GM18511 (cell line): Measurements from ENCODE around the gene TRPM3.

Source experiments
- ATAC-seq: cut with Tn5 transposase; IDR thresholded peaks from one replicate; pipeline ENCODE4 v1.9.1; 2021; ENCODE audit warnings: mild to moderate bottlenecking, moderate library complexity; ENCODE audit not compliant: unreplicated experiment

The TRPM3 gene

DNA sequence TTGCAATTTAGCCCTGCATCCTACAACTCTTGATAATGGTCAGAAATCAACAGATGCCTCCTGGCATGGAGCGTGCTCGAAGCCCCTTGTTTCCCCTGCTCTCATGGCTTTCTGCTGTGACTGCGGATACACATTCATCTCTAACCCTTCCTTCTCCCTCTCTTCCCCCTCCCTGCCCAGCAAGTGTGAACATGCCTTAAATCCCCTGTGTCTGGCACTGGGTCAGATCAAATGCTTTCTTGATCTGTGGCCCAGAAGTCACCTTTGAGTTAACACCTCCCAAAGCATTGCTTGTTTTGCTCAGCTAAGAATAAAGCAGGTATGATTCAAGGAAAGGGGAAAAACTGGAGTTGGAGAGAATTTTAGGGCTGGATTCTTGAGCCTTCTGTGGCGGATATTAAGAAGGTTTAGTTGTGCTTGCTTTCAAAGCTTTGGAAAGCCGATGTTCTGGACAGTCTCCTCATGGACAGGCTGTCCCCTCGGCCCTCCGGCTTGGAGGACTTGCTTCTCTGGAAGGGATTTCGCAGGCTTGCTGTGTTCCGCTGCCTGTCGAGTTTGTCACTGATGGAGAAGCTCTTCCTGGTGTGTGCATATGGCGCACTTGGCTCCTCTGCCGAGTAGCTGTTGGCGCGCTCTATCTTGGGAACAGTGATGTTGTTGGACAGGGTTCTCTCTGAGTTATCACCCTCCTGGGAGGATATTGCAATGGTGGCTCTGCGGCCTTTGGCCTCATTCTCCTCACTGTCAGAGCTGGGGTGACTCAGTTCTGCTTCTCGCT is 585.7 kb downstream of the TRPM3 start:
- no peak for ATAC-seq

DNA sequence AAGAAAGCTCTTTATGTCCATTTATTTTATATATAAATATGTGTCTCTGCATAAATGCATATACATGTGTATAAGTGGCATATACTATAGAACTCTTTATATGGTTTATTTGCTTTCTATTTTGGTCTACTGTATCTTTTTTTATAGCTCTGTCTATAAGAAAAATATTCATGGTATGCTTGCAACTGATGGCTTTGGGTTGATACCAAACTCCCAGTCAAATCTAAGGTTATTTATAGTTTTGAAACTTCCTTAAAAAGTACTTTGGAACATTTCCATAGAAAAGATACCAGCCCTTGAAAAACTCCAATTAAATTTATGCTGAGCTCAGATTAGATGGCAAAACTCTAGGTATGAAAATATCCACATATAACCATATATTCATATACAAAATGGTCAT is 587.0 kb downstream of the TRPM3 start:
- ATAC-seq: no peak

DNA sequence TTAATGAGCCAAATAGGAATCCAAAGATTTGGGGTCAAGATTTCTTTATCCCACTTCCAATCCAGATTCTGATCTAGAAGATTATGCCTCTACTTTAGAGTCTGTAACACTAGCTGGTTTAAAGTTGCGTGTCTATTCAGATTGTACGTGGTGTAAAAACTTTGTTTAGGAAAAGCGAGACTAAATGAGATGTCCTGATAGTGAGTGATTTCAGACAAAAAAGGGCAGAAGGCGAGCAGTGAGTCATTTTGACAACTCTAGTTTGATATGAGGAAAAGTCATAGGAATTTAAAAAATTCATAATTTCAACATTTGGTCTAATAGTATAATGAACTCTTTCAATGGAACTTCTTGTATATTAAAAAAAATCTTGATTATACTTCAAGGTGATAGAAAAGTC is 587.4 kb downstream of the TRPM3 start:
- ATAC-seq: no peak

DNA sequence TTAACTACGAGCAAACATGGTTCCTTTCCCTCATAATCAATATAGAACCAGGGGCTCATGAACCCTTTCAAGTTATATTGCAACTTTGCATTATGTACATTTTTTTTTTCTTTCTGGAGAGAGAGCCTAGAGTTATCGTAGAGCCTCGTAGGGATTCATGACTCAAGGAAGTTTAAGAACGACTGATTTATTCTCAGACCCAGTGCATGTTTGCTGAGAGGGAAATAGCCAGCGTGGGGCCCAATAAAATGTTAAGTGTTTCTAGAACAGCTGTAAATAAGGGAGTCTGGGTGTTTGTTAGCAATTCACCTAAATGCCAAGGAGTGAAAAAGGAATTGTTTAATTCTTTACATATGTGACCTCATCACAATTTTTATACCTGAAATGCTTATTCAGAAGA is 587.9 kb downstream of the TRPM3 start:
- no peak for ATAC-seq

DNA sequence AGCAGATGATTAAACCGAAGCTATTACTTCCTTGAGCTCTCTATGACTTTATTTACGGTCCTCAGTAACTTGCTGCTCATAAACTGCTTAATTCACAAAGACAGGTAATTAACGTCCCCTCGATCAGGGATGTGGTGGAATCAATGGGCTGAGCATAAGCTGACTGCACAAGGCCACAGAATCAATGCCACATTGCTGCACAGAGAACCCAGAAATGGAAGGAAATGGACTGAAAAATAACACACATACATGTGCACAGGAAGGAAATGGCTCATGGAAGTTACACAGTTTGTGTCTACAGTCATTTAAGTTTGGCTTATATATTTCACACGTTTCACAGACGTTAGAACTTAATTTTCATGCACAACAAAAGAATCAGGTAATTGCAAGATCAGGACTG is 588.7 kb downstream of the TRPM3 start:
- ATAC-seq: no peak

GRCh38 chr9:70531311-70531710 is 590.1 kb downstream of the TRPM3 start:
- ATAC-seq: no peak

DNA sequence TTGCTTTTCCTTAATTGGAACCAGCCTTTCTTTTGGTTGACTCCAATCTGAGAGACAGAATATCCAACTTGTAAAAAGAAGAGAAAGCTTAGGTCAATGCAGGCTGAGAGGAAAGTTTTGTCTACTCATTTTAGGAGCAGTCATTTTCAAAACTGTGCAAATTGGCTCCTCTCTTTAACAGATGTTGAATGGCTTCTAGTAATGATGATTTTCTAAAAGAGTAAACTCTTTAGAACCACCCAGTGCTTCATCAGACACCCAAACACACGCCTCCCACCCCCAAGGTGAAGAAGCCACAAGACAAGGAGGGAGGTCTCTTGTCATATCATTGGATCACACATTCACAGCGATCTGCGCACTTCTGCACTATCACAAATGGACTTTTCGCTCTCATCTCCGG is 590.7 kb downstream of the TRPM3 start:
- ATAC-seq: no peak

DNA sequence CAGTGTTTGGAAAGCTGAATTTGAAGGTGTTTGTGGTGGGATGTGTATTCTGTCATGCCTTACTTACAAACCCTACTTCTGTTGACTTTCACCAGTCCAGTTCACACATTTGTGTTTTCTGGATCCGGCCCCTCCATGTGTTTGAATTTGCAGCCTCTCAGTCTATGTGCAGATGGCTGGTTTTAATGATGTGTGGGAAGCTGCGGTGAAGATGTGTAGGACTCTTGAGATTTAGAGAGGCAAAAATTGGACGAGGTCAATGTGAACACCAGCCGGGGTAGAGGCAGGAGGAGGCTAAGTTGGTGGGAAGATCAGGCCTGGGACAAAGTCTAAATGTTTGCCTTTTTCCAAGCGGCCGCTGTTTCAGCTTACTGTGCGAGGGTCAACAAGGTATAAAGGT is 591.6 kb downstream of the TRPM3 start:
- no peak for ATAC-seq

GRCh38 chr9:70529377-70529776 is 592.0 kb downstream of the TRPM3 start:
- no peak for ATAC-seq

DNA sequence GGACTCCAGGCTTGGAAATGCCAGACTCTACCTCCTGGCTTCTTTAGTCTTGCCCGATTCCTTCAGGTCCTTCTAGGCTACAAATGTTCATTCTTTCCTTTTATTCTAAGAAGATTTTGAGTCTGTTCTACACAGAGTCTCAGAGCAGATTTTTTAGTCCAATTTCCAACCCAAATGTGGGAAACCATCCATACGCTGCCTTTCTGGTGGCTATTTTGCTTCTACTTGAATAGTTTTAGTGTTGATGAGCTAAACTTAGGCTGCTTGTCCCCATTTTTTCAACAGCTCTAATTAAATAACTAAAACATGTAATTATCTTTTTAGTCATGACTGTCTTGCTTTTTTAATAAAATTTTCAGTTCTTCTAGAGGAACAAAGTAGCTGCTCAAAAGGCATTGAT is 594.5 kb downstream of the TRPM3 start:
- ATAC-seq: no peak

DNA sequence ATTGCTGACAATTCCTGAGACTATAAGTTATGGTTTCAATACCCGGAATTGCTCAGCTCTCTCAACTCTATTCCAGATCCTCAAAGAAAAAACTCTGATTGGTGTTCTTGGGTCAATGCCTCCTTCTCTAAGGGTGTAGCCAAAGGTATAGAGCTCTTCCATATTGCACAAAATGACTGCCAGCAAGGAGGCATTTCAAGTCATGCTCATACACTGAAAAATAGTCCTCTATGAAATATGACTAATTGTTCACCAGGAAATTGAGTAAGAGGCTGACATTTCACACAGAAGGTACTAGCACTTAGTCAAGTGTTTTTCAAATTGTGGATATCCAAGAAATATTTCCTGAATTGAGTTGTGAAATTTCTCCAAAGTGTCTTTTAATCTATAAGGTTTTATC is 595.9 kb downstream of the TRPM3 start:
- ATAC-seq: no peak

DNA sequence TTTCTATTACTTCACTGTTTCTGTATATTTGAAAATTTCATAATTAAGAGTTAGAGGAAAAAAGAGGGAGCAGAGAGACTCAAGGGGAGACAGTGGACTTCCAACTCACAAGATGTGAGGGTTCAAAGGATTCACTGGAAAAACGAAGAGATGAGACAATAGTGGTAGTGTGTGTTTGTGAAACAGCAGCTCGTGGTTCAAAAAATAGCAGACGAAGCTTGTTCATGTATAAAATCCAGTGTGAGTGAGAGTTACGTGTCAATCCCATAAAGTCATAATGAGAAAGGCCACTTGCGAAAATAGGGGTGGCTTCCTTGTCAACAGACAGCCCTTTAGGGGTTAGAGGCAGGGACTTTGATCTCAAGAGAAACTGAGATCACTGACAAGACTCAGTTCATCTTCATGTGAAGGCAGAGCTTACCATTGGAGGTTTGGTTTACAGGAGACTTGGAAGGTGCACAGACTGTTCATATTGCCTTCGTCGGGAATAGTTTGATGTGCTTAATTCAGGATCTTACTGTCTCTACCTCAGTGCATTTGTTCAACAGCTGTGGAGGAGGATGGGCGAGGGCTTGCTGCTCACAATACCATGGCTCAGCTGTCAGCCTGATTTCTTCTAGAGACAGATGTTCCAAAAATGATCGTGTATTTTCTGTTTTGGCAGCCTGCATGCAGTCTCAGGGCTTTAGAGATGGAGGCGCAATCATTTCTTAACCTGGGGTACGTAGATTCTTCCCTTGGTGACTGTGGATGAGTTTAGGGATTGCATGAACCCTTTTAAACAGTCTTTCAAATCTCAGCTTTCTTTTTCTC is 601.3 kb downstream of the TRPM3 start:
- peak; percentile 91 for ATAC-seq

GRCh38 chr9:70517926-70518610 is 603.4 kb downstream of the TRPM3 start:
- ATAC-seq: no peak

DNA sequence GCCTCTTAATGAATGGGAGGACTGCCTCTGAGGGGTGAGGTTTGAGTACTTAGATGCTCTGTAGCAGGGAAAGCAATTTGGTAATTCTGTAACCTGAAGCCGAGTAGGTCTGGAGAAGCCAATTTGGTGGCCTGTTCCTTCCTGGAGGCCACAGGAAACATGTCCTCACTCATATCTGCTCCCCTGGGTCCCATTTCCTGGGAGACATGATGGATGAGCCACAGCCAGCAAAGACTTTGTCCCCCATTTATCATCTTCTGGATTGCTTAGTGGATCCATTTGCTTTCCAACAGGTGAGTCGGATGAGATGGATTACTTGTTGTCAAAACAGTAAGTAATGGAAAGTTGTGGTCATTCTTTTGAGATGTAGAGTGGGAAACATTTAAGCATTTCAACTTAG is 607.1 kb downstream of the TRPM3 start:
- no peak for ATAC-seq

DNA sequence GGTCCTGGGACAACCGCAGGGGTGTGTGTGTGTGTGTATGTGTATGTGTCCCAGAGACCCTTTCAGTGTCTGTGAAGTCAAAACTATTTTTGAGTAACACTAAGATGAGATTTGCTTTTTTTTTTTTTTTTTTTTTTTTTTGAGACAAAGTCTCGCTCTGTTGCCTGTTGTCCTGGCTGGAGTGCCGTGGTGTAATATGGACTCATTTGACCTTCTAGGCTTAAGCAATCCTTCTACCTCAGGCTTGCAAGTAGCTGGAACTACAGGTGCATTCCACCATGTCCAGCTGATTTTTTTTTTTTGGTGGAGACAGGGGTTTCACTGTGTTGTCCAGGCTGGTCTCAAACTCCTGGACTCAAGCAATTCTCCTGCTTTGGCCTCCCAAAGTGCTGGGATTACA is 609.6 kb downstream of the TRPM3 start:
- ATAC-seq: no peak

- ATAC-seq: no peak
Observed at GRCh38 chr9:70510157-70510770, 611.2 kb downstream of the TRPM3 start.

DNA sequence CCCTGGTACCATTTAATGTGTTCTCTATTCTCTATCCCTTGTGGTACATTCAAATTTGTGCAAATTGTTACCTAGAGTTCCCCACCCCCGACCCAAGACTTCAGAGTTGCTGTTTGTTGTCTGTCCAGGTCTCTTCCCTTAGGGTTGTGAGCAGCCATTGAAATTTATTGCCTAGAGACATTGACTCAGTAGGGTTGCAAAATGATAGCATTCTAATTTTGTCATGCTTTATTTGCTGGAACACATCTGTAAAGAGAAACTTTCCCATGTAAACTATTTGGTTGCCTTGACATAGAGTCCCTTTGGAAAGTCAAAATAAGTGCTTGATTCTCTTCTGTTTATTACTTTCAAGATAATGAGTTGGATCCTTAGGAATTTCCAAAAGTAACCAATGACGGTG is 615.3 kb downstream of the TRPM3 start:
- ATAC-seq: no peak

DNA sequence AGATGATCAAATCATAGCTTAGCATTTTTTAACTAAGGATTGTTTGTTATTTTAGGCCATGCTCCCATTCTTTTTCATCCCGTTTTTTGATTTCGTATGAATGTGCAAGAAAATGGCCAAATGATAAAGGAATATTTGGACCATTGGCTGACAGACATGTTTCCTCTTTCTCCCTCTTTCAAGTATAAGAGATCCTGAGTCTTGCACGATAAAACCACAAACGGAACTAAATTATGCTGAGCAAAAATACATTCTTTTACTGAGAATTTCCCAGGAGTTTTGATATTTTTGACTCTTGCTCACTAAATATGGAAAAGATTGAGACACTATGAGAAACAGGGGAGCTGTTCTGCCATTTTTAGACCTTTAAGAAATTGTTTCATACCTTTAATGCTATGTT is 616.6 kb downstream of the TRPM3 start:
- ATAC-seq: no peak

DNA sequence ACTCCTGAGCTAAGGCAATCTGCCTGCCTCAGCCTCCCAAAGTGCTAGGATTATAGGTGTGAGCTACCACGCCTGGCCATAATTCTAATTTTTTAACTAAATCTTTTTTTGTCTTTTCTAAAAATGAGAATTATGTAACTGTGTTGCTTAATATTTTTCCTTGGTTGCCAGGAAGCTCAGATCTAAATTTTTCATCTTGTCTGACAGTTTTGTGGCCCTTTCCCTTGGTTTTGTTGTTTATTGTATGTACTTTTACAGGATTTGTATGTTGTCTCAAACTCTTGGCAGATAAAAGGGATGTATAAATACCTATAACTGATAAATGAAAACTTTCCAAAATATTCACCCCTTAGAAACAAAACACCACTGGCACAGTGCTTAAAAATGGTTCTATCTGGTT is 618.7 kb downstream of the TRPM3 start:
- no peak for ATAC-seq

GRCh38 chr9:70500793-70501192 is 620.6 kb downstream of the TRPM3 start:
- no peak for ATAC-seq

GRCh38 chr9:70499621-70500020 is 621.8 kb downstream of the TRPM3 start:
- ATAC-seq: no peak
